ENCODE data around the gene MRPS33. TPM values are rescaled to one million over a fixed set of nuclear protein-coding genes. Genes with fewer than 3 reads are reported as not detected.

Gene MRPS33
- total and polyA plus RNA-seq, 2 experiments from 2014 or later: 24.0 to 70.7 TPM

GRCh38 chr7:141045842-141046620 lies 31.3 kb upstream of the MRPS33 start:
- Histone ChIP-seq H3K79me2 (ENCODE audit: insufficient read depth) (no peaks in the 10 kb centered on the region), H3K4me2 (ENCODE audit: unreplicated experiment) (no peak overlapping the region), H3K4me3 (no peak overlapping the region), H3F3A (ENCODE audit: insufficient read depth) (no peaks in the 10 kb centered on the region), H3K4me1 (ENCODE audit: insufficient read depth) (no peaks in the 10 kb centered on the region), H3K27me3 (replicated peaks; ENCODE audit: insufficient read depth) (no peaks in the 10 kb centered on the region), H3K36me3 (ENCODE audit: low read depth) (no peaks in the 10 kb centered on the region), H3K9ac (no peak overlapping the region), H3K9me3 (ENCODE audit: low read depth) (no peaks in the 10 kb centered on the region), H3K9me2 (ENCODE audit: insufficient read depth) (no peaks in the 10 kb centered on the region), H3K27ac (no peak overlapping the region), H4K20me1 (ENCODE audit: insufficient read depth) (no peaks in the 10 kb centered on the region), H2AFZ (no peak overlapping the region)
- DNase-seq: peak; percentile 60
- no peak for TF ChIP-seq EZH2phosphoT487 (IDR thresholded peaks at IDR 0.05; ENCODE audit: insufficient read depth, low read depth)
- no peak for TF ChIP-seq EZH2 (IDR thresholded peaks at IDR 0.05; ENCODE audit: insufficient read depth, poor library complexity, severe bottlenecking)
- in situ Hi-C loops (cut with MboI): no loop called here
- 22 to 30% methylated on average over 7 of the region's 7 CpGs for WGBS, 2 experiments (ENCODE audit: low coverage in 1 of 2, low lambda C conversion rate in 2 of 2, missing lambda C conversion rate in 2 of 2)

DNA sequence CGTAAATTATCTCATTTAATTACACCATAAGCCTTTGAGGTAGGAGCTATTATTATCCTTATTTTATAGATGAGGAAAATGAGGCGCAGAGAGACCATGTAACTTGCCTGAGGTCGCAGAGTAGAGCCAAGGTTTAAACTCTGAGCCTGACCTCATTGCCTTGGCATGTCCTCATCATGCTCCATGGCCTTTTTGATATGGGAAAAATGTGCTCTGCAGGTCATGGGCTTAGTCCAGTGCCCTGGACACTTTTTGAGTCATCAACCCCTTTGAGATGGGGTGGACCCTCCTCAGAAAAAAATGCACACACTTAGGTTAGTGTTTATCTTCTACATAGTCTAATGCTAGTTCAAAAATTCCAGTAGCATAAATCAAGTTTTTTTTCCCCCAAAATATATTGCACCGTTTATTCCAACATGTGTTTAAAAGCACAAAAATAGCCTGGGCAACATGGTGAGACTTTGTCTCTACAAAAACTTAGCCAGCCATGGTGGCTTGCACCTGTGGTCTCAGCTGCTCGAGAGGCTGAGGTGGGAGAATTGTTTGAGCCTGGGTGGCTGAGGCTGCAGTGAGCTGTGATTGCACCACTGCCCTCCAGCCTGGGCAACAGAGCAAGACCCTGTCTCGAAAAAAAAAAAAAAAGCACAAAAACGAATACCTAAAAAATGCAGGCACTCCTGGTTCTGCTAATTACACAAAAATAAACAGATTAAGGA lies 30.5 kb upstream of the MRPS33 start:
- no peak overlapping the region for H3K27ac ChIP-seq
- no peaks in the 10 kb centered on the region for H3K9me2 ChIP-seq (ENCODE audit: insufficient read depth)
- H3K4me2 ChIP-seq (ENCODE audit: unreplicated experiment): no peak overlapping the region
- no peaks in the 10 kb centered on the region for H3K4me1 ChIP-seq (ENCODE audit: insufficient read depth)
- no peak overlapping the region for H3K9ac ChIP-seq
- WGBS, 2 experiments (ENCODE audit: low coverage in 1 of 2, low lambda C conversion rate in 2 of 2, missing lambda C conversion rate in 2 of 2): 4 to 9% methylated on average over 7 of the region's 7 CpGs
- H4K20me1 ChIP-seq (ENCODE audit: insufficient read depth): no peaks in the 10 kb centered on the region
- no peaks in the 10 kb centered on the region for H3K79me2 ChIP-seq (ENCODE audit: insufficient read depth)
- peak; percentile 23 for DNase-seq
- no peaks in the 10 kb centered on the region for H3F3A ChIP-seq (ENCODE audit: insufficient read depth)
- H3K27me3 ChIP-seq (replicated peaks; ENCODE audit: insufficient read depth): no peaks in the 10 kb centered on the region
- no peak overlapping the region for H2AFZ ChIP-seq
- no peaks in the 10 kb centered on the region for H3K36me3 ChIP-seq (ENCODE audit: low read depth)
- TF ChIP-seq EZH2 (IDR thresholded peaks at IDR 0.05; ENCODE audit: insufficient read depth, poor library complexity, severe bottlenecking) (no peak), EZH2phosphoT487 (IDR thresholded peaks at IDR 0.05; ENCODE audit: insufficient read depth, low read depth) (no peak)
- in situ Hi-C loops (cut with MboI): no loop called here
- H3K4me3 ChIP-seq: no peak overlapping the region
- H3K9me3 ChIP-seq (ENCODE audit: low read depth): no peaks in the 10 kb centered on the region

DNA sequence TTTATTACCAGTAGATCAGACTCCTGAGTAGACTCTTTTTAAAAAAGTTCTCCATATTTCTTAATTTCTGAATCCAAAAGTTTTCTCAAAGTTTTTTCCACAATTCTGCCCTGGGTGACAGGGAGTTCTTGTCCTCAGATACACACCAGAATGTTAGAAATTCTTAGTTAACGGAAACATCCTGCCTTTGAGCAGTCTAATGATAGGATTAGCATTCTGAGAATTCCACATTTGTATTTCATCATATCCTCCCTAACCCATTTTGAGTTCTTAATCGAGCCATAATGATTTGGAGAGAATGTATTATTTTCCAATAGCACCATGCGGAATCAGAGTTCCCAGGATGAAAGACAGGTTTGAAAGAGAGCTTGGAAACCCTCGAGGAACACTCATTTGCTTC lies 28.9 kb upstream of the MRPS33 start:
- no peak overlapping the region for H3K4me2 ChIP-seq (ENCODE audit: unreplicated experiment)
- no peaks in the 10 kb centered on the region for H3K9me3 ChIP-seq (ENCODE audit: low read depth)
- no peaks in the 10 kb centered on the region for H3K27me3 ChIP-seq (replicated peaks; ENCODE audit: insufficient read depth)
- H3K9me2 ChIP-seq (ENCODE audit: insufficient read depth): no peaks in the 10 kb centered on the region
- TF ChIP-seq EZH2phosphoT487 (IDR thresholded peaks at IDR 0.05; ENCODE audit: insufficient read depth, low read depth) (no peak), EZH2 (IDR thresholded peaks at IDR 0.05; ENCODE audit: insufficient read depth, poor library complexity, severe bottlenecking) (no peak)
- H3K27ac ChIP-seq: no peak overlapping the region
- H3K4me1 ChIP-seq (ENCODE audit: insufficient read depth): no peaks in the 10 kb centered on the region
- no peak overlapping the region for H3K4me3 ChIP-seq
- in situ Hi-C loops (cut with MboI): no loop called here
- peak; percentile 3 for DNase-seq
- H4K20me1 ChIP-seq (ENCODE audit: insufficient read depth): no peaks in the 10 kb centered on the region
- H3K9ac ChIP-seq: no peak overlapping the region
- H3K79me2 ChIP-seq (ENCODE audit: insufficient read depth): no peaks in the 10 kb centered on the region
- H3F3A ChIP-seq (ENCODE audit: insufficient read depth): no peaks in the 10 kb centered on the region
- H2AFZ ChIP-seq: no peak overlapping the region
- no peaks in the 10 kb centered on the region for H3K36me3 ChIP-seq (ENCODE audit: low read depth)
- 6 to 12% methylated on average over 4 of the region's 4 CpGs for WGBS, 2 experiments (ENCODE audit: low coverage in 1 of 2, low lambda C conversion rate in 2 of 2, missing lambda C conversion rate in 2 of 2)

DNA sequence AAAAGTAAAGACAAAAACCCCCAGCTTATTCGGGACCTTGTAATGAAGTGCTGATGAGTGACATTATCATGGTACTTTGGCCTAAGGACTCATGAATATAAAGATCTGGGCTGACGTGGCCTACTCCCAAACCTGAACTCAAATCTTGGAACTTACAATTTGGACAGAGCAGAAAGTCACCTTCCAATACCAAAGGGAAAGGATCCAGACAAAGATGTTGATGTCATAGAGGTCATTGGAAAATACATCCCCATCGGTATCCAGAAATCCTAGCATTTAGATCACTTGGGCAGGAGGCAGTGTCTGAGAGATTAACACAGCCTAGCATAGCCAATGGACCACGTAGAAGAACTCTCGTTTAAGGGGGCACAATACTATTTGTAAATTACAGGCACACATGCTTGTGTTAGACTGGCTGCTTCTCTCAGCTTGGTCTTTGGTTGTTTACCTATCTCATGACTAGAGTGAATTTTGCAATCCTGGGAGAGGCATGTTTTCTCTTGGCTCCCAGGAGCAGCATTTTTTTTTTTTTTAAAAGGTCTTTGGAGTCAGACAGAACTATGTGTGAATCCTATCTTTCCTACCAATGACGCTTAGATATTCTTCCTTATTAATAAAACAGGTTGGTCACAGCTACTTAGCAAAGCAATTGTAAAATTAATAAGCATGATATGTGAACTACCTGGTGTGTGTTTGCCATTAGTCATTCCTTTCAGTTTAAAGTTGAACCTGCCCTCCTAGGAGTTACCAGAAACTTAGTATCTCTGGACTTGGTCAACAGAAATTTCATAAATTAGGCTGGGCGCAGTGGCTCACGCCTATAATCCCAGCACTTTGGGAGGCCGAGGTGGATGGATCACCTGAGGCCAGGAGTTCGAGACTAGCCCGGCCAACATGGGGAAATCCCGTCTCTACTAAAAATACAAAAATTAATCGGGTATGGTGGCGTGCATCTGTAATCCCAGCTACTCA lies 27.8 kb upstream of the MRPS33 start:
- WGBS, 2 experiments (ENCODE audit: low coverage in 1 of 2, low lambda C conversion rate in 2 of 2, missing lambda C conversion rate in 2 of 2): 34 to 41% methylated on average over 14 of the region's 14 CpGs
- in situ Hi-C loops (cut with MboI): no loop called here
- peak; percentile 7 for DNase-seq

More for the DNA sequence above, 27.8 kb upstream of the MRPS33 start:
- H3K9ac ChIP-seq: no peak overlapping the region
- H3K4me3 ChIP-seq: no peak overlapping the region
- H3K27ac ChIP-seq: no peak overlapping the region
- H3K4me1 ChIP-seq (ENCODE audit: insufficient read depth): no peaks in the 10 kb centered on the region
- H3K9me3 ChIP-seq (ENCODE audit: low read depth): no peaks in the 10 kb centered on the region
- no peaks in the 10 kb centered on the region for H3K79me2 ChIP-seq (ENCODE audit: insufficient read depth)
- no peaks in the 10 kb centered on the region for H3K36me3 ChIP-seq (ENCODE audit: low read depth)
- TF ChIP-seq EZH2phosphoT487 (IDR thresholded peaks at IDR 0.05; ENCODE audit: insufficient read depth, low read depth): no peak
- no peak for TF ChIP-seq EZH2 (IDR thresholded peaks at IDR 0.05; ENCODE audit: insufficient read depth, poor library complexity, severe bottlenecking)
- H4K20me1 ChIP-seq (ENCODE audit: insufficient read depth): no peaks in the 10 kb centered on the region
- no peaks in the 10 kb centered on the region for H3K27me3 ChIP-seq (replicated peaks; ENCODE audit: insufficient read depth)
- no peaks in the 10 kb centered on the region for H3K9me2 ChIP-seq (ENCODE audit: insufficient read depth)
- no peak overlapping the region for H2AFZ ChIP-seq
- H3K4me2 ChIP-seq (ENCODE audit: unreplicated experiment): no peak overlapping the region
- H3F3A ChIP-seq (ENCODE audit: insufficient read depth): no peaks in the 10 kb centered on the region

Measured in GM23248 (cell line).